HCT116 (cell line): ENCODE data around the gene OR2T2. TPM values are rescaled to one million over a fixed set of nuclear protein-coding genes. Genes with fewer than 3 reads are reported as not detected.
"Not testable (repeated sequence)": the region's sequence is repeated elsewhere in the genome, so short reads cannot be mapped to it uniquely, and the experiment has no call there.

ENCODE experiments used
- ATAC-seq: fragments of 200-7000 bp; cut with Tn5 transposase; 2 replicates; pipeline ENCODE4 v1.9.1; 2020; ENCODE audit warnings: mild to moderate bottlenecking, moderate library complexity
- BruUV-seq: library from RNA; stranded (reverse); fragments of 400-500 nt; replicated peaks from 2 replicates; lab custom pipeline; 2021; lab: Mats Ljungman, UMichigan
- CTCF ChIA-PET: fragments of 300-600 bp; sonication (Branson Sonifier 250); formaldehyde crosslinking; loops from one replicate; lab custom pipeline; 2021; ENCODE audit warnings: antibody characterized with exemption; lab: Charles Lee
- POLR2A ChIA-PET: fragments of 300-600, 350-600 bp; sonication (Branson Sonifier 250); formaldehyde crosslinking; loops from one replicate; lab custom pipeline; 2021; ENCODE audit warnings: antibody characterized with exemption; lab: Charles Lee
- RAD21 ChIA-PET, 2 experiments: fragments of 300-600 bp; sonication (Branson Sonifier 250); formaldehyde crosslinking; loops; one replicate each; lab custom pipeline; 2023; ENCODE audit warnings: low total read pairs in 2 of 2; ENCODE audit not compliant: uncharacterized antibody in 2 of 2, unreplicated experiment in 2 of 2, low non-redundant PET in 1 of 2; lab: Charles Lee
- DNase-seq: peaks from one replicate; pipeline ENCODE4 v3.0.0-alpha.2; 2010; ENCODE audit warnings: low read depth, low spot score
- H2AFZ ChIP-seq: fragments of 200-600 bp; shearing (Covaris generic), sonication (generic); 2 replicates; pipeline ENCODE4 v1.6.1; 2017; ENCODE audit warnings: low read depth, mixed run types, mixed read lengths, antibody characterized with exemption, low read length; ENCODE audit not compliant: poor library complexity, severe bottlenecking
- H3K27ac ChIP-seq: 2 replicates; pipeline ENCODE4 v1.5.1; 2012; ENCODE audit warnings: low read depth, low read length
- H3K27me3 ChIP-seq: fragments of 200-600 bp; sonication (generic); 2 replicates; pipeline ENCODE4 v1.6.1; 2016; ENCODE audit warnings: mixed run types, low read length, mixed read lengths; ENCODE audit not compliant: insufficient read depth
- H3K36me3 ChIP-seq, 2 experiments: fragments of 200-500 bp in 1 of 2; fragments of 200-600 bp in 1 of 2; sonication (Bioruptor generic) in 1 of 2; sonication (generic) in 1 of 2; 2 replicates each; pipeline versions ENCODE4 v1.5.1 to v1.6.1; 2014 to 2016; ENCODE audit warnings: low read length in 2 of 2, inconsistent platforms in 1 of 2, mixed read lengths in 1 of 2, mixed run types in 1 of 2; ENCODE audit not compliant: insufficient read depth in 2 of 2, control insufficient read depth in 1 of 2
- H3K4me1 ChIP-seq, 2 experiments: fragments of 200-600 bp in 1 of 2; sonication (generic) in 1 of 2; 2 replicates each; pipeline versions ENCODE4 v1.5.1 to v1.6.1; 2012 to 2017; ENCODE audit warnings: low read length in 2 of 2, inconsistent platforms in 1 of 2, mild to moderate bottlenecking in 1 of 2, mixed read lengths in 1 of 2, mixed run types in 1 of 2, moderate library complexity in 1 of 2; ENCODE audit not compliant: insufficient read depth in 2 of 2, control insufficient read depth in 1 of 2
- H3K4me2 ChIP-seq: fragments of 200-600 bp; sonication (generic); 2 replicates; pipeline ENCODE4 v1.6.1; 2017; ENCODE audit warnings: mixed run types, low read length, mixed read lengths
- H3K4me3 ChIP-seq, 2 experiments: fragments of 200-600 bp in 1 of 2; sonication (generic) in 1 of 2; replicated peaks in 1 of 2; 2 replicates each; pipeline ENCODE4 v1.5.1; 2011 to 2016; ENCODE audit warnings: low read length in 2 of 2, control low read depth in 1 of 2, low read depth in 1 of 2, mild to moderate bottlenecking in 1 of 2, mixed read lengths in 1 of 2, mixed run types in 1 of 2
- H3K79me2 ChIP-seq: fragments of 200-600 bp; sonication (generic); 2 replicates; pipeline ENCODE4 v1.6.1; 2017; ENCODE audit warnings: mild to moderate bottlenecking, mixed run types, low read length, moderate library complexity, mixed read lengths; ENCODE audit not compliant: insufficient read depth
- H3K9ac ChIP-seq: fragments of 200-600 bp; sonication (generic); 2 replicates; pipeline ENCODE4 v1.6.1; 2016; ENCODE audit warnings: low read length, mixed read lengths
- H3K9me2 ChIP-seq: fragments of 200-600 bp; sonication (generic), shearing (Covaris generic); 2 replicates; pipeline ENCODE4 v1.6.1; 2017; ENCODE audit warnings: mixed run types, mild to moderate bottlenecking, moderate library complexity; ENCODE audit not compliant: insufficient read depth
- H3K9me3 ChIP-seq, 2 experiments: fragments of 200-500 bp in 1 of 2; fragments of 200-600 bp in 1 of 2; sonication (Bioruptor generic) in 1 of 2; sonication (generic) in 1 of 2; 2 replicates each; pipeline ENCODE4 v1.6.1; 2014 to 2017; ENCODE audit warnings: low read length in 2 of 2, mixed read lengths in 2 of 2, inconsistent platforms in 1 of 2, low read depth in 1 of 2, mild to moderate bottlenecking in 1 of 2, mixed run types in 1 of 2, moderate library complexity in 1 of 2; ENCODE audit not compliant: control insufficient read depth in 1 of 2, insufficient read depth in 1 of 2
- H4K20me1 ChIP-seq: fragments of 200-600 bp; sonication (generic), shearing (Covaris generic); 2 replicates; pipeline ENCODE4 v1.6.1; 2017; ENCODE audit warnings: mixed run types, mild to moderate bottlenecking, moderate library complexity; ENCODE audit not compliant: insufficient read depth
- intact Hi-C: fragments of 100-400 bp; cut with micrococcal nuclease; formaldehyde crosslinking; loops from 2 replicates; pipeline ENCODE4 v1.10.0; 2022
- total RNA-seq: library from RNA; stranded (reverse); gene quantifications from one replicate; pipeline ENCODE4 v1.2.1, GENCODE V29; 2021; ENCODE audit not compliant: unreplicated experiment

OR2T2 gene
- total RNA-seq, 1 experiment from 2014 or later, result not detected

- RAD21 ChIA-PET, POLR2A ChIA-PET, H3K27me3 ChIP-seq, CTCF ChIA-PET, H3K4me1 ChIP-seq, H3K9ac ChIP-seq, H3K9me2 ChIP-seq, BruUV-seq, H4K20me1 ChIP-seq, H3K36me3 ChIP-seq, H2AFZ ChIP-seq, ATAC-seq, H3K79me2 ChIP-seq, H3K9me3 ChIP-seq, H3K4me3 ChIP-seq, DNase-seq, H3K27ac ChIP-seq, H3K4me2 ChIP-seq: not testable (repeated sequence)
- intact Hi-C loops, result loop anchor here (5.0 kb wide), 1 partner anchor 177 kb away; no protein-coding TSS in a partner anchor
These were observed 9.6 kb downstream of the OR2T2 start for GRCh38 chr1:248455045-248455444.

- POLR2A ChIA-PET, H3K4me3 ChIP-seq, H3K4me1 ChIP-seq, H4K20me1 ChIP-seq, H3K9me3 ChIP-seq, BruUV-seq, H3K9me2 ChIP-seq, H2AFZ ChIP-seq, H3K27ac ChIP-seq, RAD21 ChIA-PET, CTCF ChIA-PET, H3K36me3 ChIP-seq, H3K4me2 ChIP-seq, H3K9ac ChIP-seq, ATAC-seq, H3K79me2 ChIP-seq, H3K27me3 ChIP-seq, DNase-seq: not testable (repeated sequence)
- intact Hi-C loops, result loop anchor here (5.0 kb wide), 1 partner anchor 176 kb away; no protein-coding TSS in a partner anchor
These were observed 11.2 kb downstream of the OR2T2 start for GRCh38 chr1:248456635-248457034.

- H3K4me3 ChIP-seq, H3K79me2 ChIP-seq, DNase-seq, H3K27ac ChIP-seq, H3K9me3 ChIP-seq, H3K9me2 ChIP-seq, H4K20me1 ChIP-seq, RAD21 ChIA-PET, CTCF ChIA-PET, H3K36me3 ChIP-seq, H3K27me3 ChIP-seq, H3K4me2 ChIP-seq, ATAC-seq, H3K4me1 ChIP-seq, BruUV-seq, H2AFZ ChIP-seq, POLR2A ChIA-PET, H3K9ac ChIP-seq: not testable (repeated sequence)
- intact Hi-C loops, result loop anchor here (5.0 kb wide), 1 partner anchor 173 kb away; no protein-coding TSS in a partner anchor
These were observed 13.7 kb downstream of the OR2T2 start for GRCh38 chr1:248459117-248459516.
